SW 1271 (cell line): ENCODE results near the gene MYO18A.
"Not testable (repeated sequence)": the region's sequence is repeated elsewhere in the genome, so short reads cannot be mapped to it uniquely, and the experiment has no call there.

Experiments used
- DNase-seq, 2 experiments: peaks; one replicate each; lab custom pipeline; 2025; lab: John Stamatoyannopoulos, UW

MYO18A gene

GRCh38 chr17:29107933-29108822 lies 72.0 kb downstream of the MYO18A start:
- DNase-seq = peak in 1 of 2 experiments; percentile 24

GRCh38 chr17:29107084-29107483 lies 73.1 kb downstream of the MYO18A start:
- no peak for DNase-seq

- no peak for DNase-seq
Measured at GRCh38 chr17:29103341-29103740, 76.9 kb downstream of the MYO18A start.

- no peak for DNase-seq
Measured at GRCh38 chr17:29102741-29103181, 77.4 kb downstream of the MYO18A start.

GRCh38 chr17:29102046-29102445 lies 78.2 kb downstream of the MYO18A start:
- no peak for DNase-seq

- DNase-seq = no peak
Measured at GRCh38 chr17:29100296-29100695, 79.9 kb downstream of the MYO18A start.

GRCh38 chr17:29099527-29099926 lies 80.7 kb downstream of the MYO18A start:
- DNase-seq = no peak

- DNase-seq = no peak
Measured at GRCh38 chr17:29096094-29096493, 84.1 kb downstream of the MYO18A start.

- DNase-seq = no peak
Measured at GRCh38 chr17:29095439-29095838, 84.8 kb downstream of the MYO18A start.

- DNase-seq = no peak
Measured at GRCh38 chr17:29094101-29094708, 86.0 kb downstream of the MYO18A start.

GRCh38 chr17:29093090-29093871 lies 86.9 kb downstream of the MYO18A start:
- no peak for DNase-seq

- DNase-seq = no peak
Measured at GRCh38 chr17:29091606-29092289, 88.5 kb downstream of the MYO18A start.

- no peak for DNase-seq
Measured at GRCh38 chr17:29090750-29091605, 89.2 kb downstream of the MYO18A start.

- DNase-seq = no peak
Measured at GRCh38 chr17:29090108-29090507, 90.1 kb downstream of the MYO18A start.

GRCh38 chr17:29089601-29090044 lies 90.6 kb downstream of the MYO18A start:
- no peak for DNase-seq

GRCh38 chr17:29088782-29089181 lies 91.4 kb downstream of the MYO18A start:
- not testable (repeated sequence) for DNase-seq

GRCh38 chr17:29086628-29087332 lies 93.4 kb downstream of the MYO18A start:
- no peak for DNase-seq

- no peak for DNase-seq
Measured at GRCh38 chr17:29085223-29085622, 95.0 kb downstream of the MYO18A start.

- DNase-seq = no peak
Measured at GRCh38 chr17:29084541-29085146, 95.6 kb downstream of the MYO18A start.

- no peak for DNase-seq
Measured at GRCh38 chr17:29080965-29081364, 99.2 kb downstream of the MYO18A start.
